Measurements from ENCODE around the gene QRICH2.

QRICH2 gene

GRCh38 chr17:76239538-76240274, 68.4 kb downstream of the QRICH2 start:
- H3K27ac ChIP-seq (ENCODE audit: low read length, poor library complexity, severe bottlenecking) = no peak overlapping the region
- peaks cover 3% of the 10 kb centered on the region for H3K79me1 ChIP-seq (replicated peaks; ENCODE audit: low read length, poor library complexity, severe bottlenecking)
- peaks cover 0 to 34% of the 10 kb centered on the region in 2 experiments for H3K27me3 ChIP-seq (ENCODE audit: control insufficient read depth in 1 of 2, insufficient read depth in 1 of 2, low read length in 2 of 2)
- H2AK5ac ChIP-seq (ENCODE audit: low read length, severe bottlenecking) = no peak overlapping the region
- H3K4me3 ChIP-seq (ENCODE audit: insufficient read depth in 1 of 2, low read depth in 1 of 2, low read length in 2 of 2) = peak overlapping the region; percentile 46 to 72
- H2BK15ac ChIP-seq (ENCODE audit: low read depth, poor library complexity, severe bottlenecking) = peak overlapping the region; percentile 99
- H3K14ac ChIP-seq (ENCODE audit: low read length in 2 of 2) = peak overlapping the region in 1 of 2 experiments; percentile 66
- no peak overlapping the region for H2BK5ac ChIP-seq (ENCODE audit: low read depth, low read length, poor library complexity, severe bottlenecking)
- peak overlapping the region; percentile 45 for H4K91ac ChIP-seq (ENCODE audit: low read length)
- H2BK12ac ChIP-seq (ENCODE audit: low read length in 2 of 2) = peak overlapping the region in 1 of 2 experiments; percentile 26
- H3K18ac ChIP-seq (ENCODE audit: low read depth in 1 of 2, low read length in 2 of 2) = peak overlapping the region; percentile 18 to 48
- no peak overlapping the region for H2BK120ac ChIP-seq (ENCODE audit: low read depth, low read length)
- no peaks in the 10 kb centered on the region for H3K9me3 ChIP-seq (ENCODE audit: control insufficient read depth, low read length)
- H3K23ac ChIP-seq (ENCODE audit: low read length in 2 of 2) = peak overlapping the region in 1 of 2 experiments; percentile 34
- H4K8ac ChIP-seq (ENCODE audit: low read length) = peak overlapping the region; percentile 87
- H3K4me1 ChIP-seq (ENCODE audit: control insufficient read depth, insufficient read depth, low read depth, low read length) = peaks cover 20% of the 10 kb centered on the region
- no peak overlapping the region for H3K4ac ChIP-seq (ENCODE audit: low read depth in 1 of 2, low read length in 2 of 2)
- no peaks in the 10 kb centered on the region for H3K36me3 ChIP-seq (ENCODE audit: control insufficient read depth in 1 of 2, insufficient read depth in 2 of 2, low read depth in 1 of 2, low read length in 2 of 2)
- peak overlapping the region; percentile 93 for H3K4me2 ChIP-seq (ENCODE audit: low read length, poor library complexity, severe bottlenecking)
- no peak for DNase-seq
- H2AFZ ChIP-seq (ENCODE audit: low read depth, low read length) = no peak overlapping the region
- H3K9ac ChIP-seq (ENCODE audit: low read length) = no peak overlapping the region
- 3% methylated on average over 53 of the region's 75 CpGs for whole genome bisulfite sequencing

- no peak overlapping the region for H3K4me3 ChIP-seq (ENCODE audit: insufficient read depth in 1 of 2, low read depth in 1 of 2, low read length in 2 of 2)
- no peak overlapping the region for H2BK5ac ChIP-seq (ENCODE audit: low read depth, low read length, poor library complexity, severe bottlenecking)
- peaks cover 20% of the 10 kb centered on the region for H3K4me1 ChIP-seq (ENCODE audit: control insufficient read depth, insufficient read depth, low read depth, low read length)
- H3K36me3 ChIP-seq (ENCODE audit: control insufficient read depth in 1 of 2, insufficient read depth in 2 of 2, low read depth in 1 of 2, low read length in 2 of 2) = no peaks in the 10 kb centered on the region
- DNase-seq = no peak
- peak overlapping the region; percentile 93 for H3K4me2 ChIP-seq (ENCODE audit: low read length, poor library complexity, severe bottlenecking)
- no peak overlapping the region for H2BK120ac ChIP-seq (ENCODE audit: low read depth, low read length)
- no peak overlapping the region for H2BK15ac ChIP-seq (ENCODE audit: low read depth, poor library complexity, severe bottlenecking)
- H2BK12ac ChIP-seq (ENCODE audit: low read length in 2 of 2) = no peak overlapping the region
- no peaks in the 10 kb centered on the region for H3K9me3 ChIP-seq (ENCODE audit: control insufficient read depth, low read length)
- no peak overlapping the region for H4K91ac ChIP-seq (ENCODE audit: low read length)
- H3K4ac ChIP-seq (ENCODE audit: low read depth in 1 of 2, low read length in 2 of 2) = no peak overlapping the region
- no peak overlapping the region for H3K14ac ChIP-seq (ENCODE audit: low read length in 2 of 2)
- 69% methylated on average over 7 of the region's 11 CpGs for WGBS
- no peak overlapping the region for H3K23ac ChIP-seq (ENCODE audit: low read length in 2 of 2)
- H2AK5ac ChIP-seq (ENCODE audit: low read length, severe bottlenecking) = no peak overlapping the region
- H3K27ac ChIP-seq (ENCODE audit: low read length, poor library complexity, severe bottlenecking) = peak overlapping the region; percentile 23
- H2AFZ ChIP-seq (ENCODE audit: low read depth, low read length) = no peak overlapping the region
- peaks cover 3% of the 10 kb centered on the region for H3K79me1 ChIP-seq (replicated peaks; ENCODE audit: low read length, poor library complexity, severe bottlenecking)
- H3K9ac ChIP-seq (ENCODE audit: low read length) = no peak overlapping the region
- no peak overlapping the region for H4K8ac ChIP-seq (ENCODE audit: low read length)
- no peak overlapping the region for H3K18ac ChIP-seq (ENCODE audit: low read depth in 1 of 2, low read length in 2 of 2)
- peaks cover 0 to 30% of the 10 kb centered on the region in 2 experiments for H3K27me3 ChIP-seq (ENCODE audit: control insufficient read depth in 1 of 2, insufficient read depth in 1 of 2, low read length in 2 of 2)
Observed at GRCh38 chr17:76238847-76239537, 69.1 kb downstream of the QRICH2 start.

- peaks cover 24% of the 10 kb centered on the region for H3K4me1 ChIP-seq (ENCODE audit: control insufficient read depth, insufficient read depth, low read depth, low read length)
- H3K9ac ChIP-seq (ENCODE audit: low read length) = no peak overlapping the region
- H3K4me3 ChIP-seq (ENCODE audit: insufficient read depth in 1 of 2, low read depth in 1 of 2, low read length in 2 of 2) = no peak overlapping the region
- H3K27ac ChIP-seq (ENCODE audit: low read length, poor library complexity, severe bottlenecking) = no peak overlapping the region
- H4K91ac ChIP-seq (ENCODE audit: low read length) = no peak overlapping the region
- no peak overlapping the region for H2BK15ac ChIP-seq (ENCODE audit: low read depth, poor library complexity, severe bottlenecking)
- no peaks in the 10 kb centered on the region for H3K9me3 ChIP-seq (ENCODE audit: control insufficient read depth, low read length)
- H3K14ac ChIP-seq (ENCODE audit: low read length in 2 of 2) = no peak overlapping the region
- no peak overlapping the region for H3K23ac ChIP-seq (ENCODE audit: low read length in 2 of 2)
- 96% methylated on average over 7 of the region's 7 CpGs for WGBS
- peaks cover 5% of the 10 kb centered on the region for H3K79me1 ChIP-seq (replicated peaks; ENCODE audit: low read length, poor library complexity, severe bottlenecking)
- no peak overlapping the region for H3K4me2 ChIP-seq (ENCODE audit: low read length, poor library complexity, severe bottlenecking)
- H3K4ac ChIP-seq (ENCODE audit: low read depth in 1 of 2, low read length in 2 of 2) = no peak overlapping the region
- H2AFZ ChIP-seq (ENCODE audit: low read depth, low read length) = no peak overlapping the region
- H2BK5ac ChIP-seq (ENCODE audit: low read depth, low read length, poor library complexity, severe bottlenecking) = no peak overlapping the region
- peaks cover 0 to 19% of the 10 kb centered on the region in 2 experiments for H3K27me3 ChIP-seq (ENCODE audit: control insufficient read depth in 1 of 2, insufficient read depth in 1 of 2, low read length in 2 of 2)
- H3K18ac ChIP-seq (ENCODE audit: low read depth in 1 of 2, low read length in 2 of 2) = no peak overlapping the region
- H2BK120ac ChIP-seq (ENCODE audit: low read depth, low read length) = no peak overlapping the region
- no peaks in the 10 kb centered on the region for H3K36me3 ChIP-seq (ENCODE audit: control insufficient read depth in 1 of 2, insufficient read depth in 2 of 2, low read depth in 1 of 2, low read length in 2 of 2)
- DNase-seq = peak; percentile 23
- no peak overlapping the region for H2AK5ac ChIP-seq (ENCODE audit: low read length, severe bottlenecking)
- H4K8ac ChIP-seq (ENCODE audit: low read length) = no peak overlapping the region
- no peak overlapping the region for H2BK12ac ChIP-seq (ENCODE audit: low read length in 2 of 2)
Observed at GRCh38 chr17:76237859-76238313, 70.2 kb downstream of the QRICH2 start.

- no peaks in the 10 kb centered on the region for H3K36me3 ChIP-seq (ENCODE audit: control insufficient read depth in 1 of 2, insufficient read depth in 2 of 2, low read depth in 1 of 2, low read length in 2 of 2)
- no peak overlapping the region for H3K14ac ChIP-seq (ENCODE audit: low read length in 2 of 2)
- peaks cover 20% of the 10 kb centered on the region for H3K4me1 ChIP-seq (ENCODE audit: control insufficient read depth, insufficient read depth, low read depth, low read length)
- no peak overlapping the region for H4K91ac ChIP-seq (ENCODE audit: low read length)
- H3K27ac ChIP-seq (ENCODE audit: low read length, poor library complexity, severe bottlenecking) = no peak overlapping the region
- no peak overlapping the region for H3K9ac ChIP-seq (ENCODE audit: low read length)
- peaks cover 0 to 7% of the 10 kb centered on the region in 2 experiments for H3K27me3 ChIP-seq (ENCODE audit: control insufficient read depth in 1 of 2, insufficient read depth in 1 of 2, low read length in 2 of 2)
- H3K18ac ChIP-seq (ENCODE audit: low read depth in 1 of 2, low read length in 2 of 2) = no peak overlapping the region
- no peaks in the 10 kb centered on the region for H3K9me3 ChIP-seq (ENCODE audit: control insufficient read depth, low read length)
- no peak for DNase-seq
- peaks cover 2% of the 10 kb centered on the region for H3K79me1 ChIP-seq (replicated peaks; ENCODE audit: low read length, poor library complexity, severe bottlenecking)
- H3K4ac ChIP-seq (ENCODE audit: low read depth in 1 of 2, low read length in 2 of 2) = no peak overlapping the region
- no peak overlapping the region for H2AFZ ChIP-seq (ENCODE audit: low read depth, low read length)
- H2BK12ac ChIP-seq (ENCODE audit: low read length in 2 of 2) = no peak overlapping the region
- no peak overlapping the region for H2BK5ac ChIP-seq (ENCODE audit: low read depth, low read length, poor library complexity, severe bottlenecking)
- H3K23ac ChIP-seq (ENCODE audit: low read length in 2 of 2) = no peak overlapping the region
- no peak overlapping the region for H2BK15ac ChIP-seq (ENCODE audit: low read depth, poor library complexity, severe bottlenecking)
- H3K4me2 ChIP-seq (ENCODE audit: low read length, poor library complexity, severe bottlenecking) = no peak overlapping the region
- no peak overlapping the region for H3K4me3 ChIP-seq (ENCODE audit: insufficient read depth in 1 of 2, low read depth in 1 of 2, low read length in 2 of 2)
- no peak overlapping the region for H2AK5ac ChIP-seq (ENCODE audit: low read length, severe bottlenecking)
- H2BK120ac ChIP-seq (ENCODE audit: low read depth, low read length) = no peak overlapping the region
- H4K8ac ChIP-seq (ENCODE audit: low read length) = no peak overlapping the region
Observed at GRCh38 chr17:76236603-76237002, 71.5 kb downstream of the QRICH2 start.

Data from mesenchymal stem cell (in vitro differentiated cells and primary cell).